Liver (tissue), 9 donors: ENCODE data around the gene ABCA1. TPM values are rescaled to one million over a fixed set of nuclear protein-coding genes. Genes with fewer than 3 reads are reported as not detected.

ENCODE experiments used
- DNase-seq: peaks from one replicate; pipeline ENCODE4 v3.0.0-alpha.2; 2017; ENCODE audit warnings: low spot score
- H3K27ac ChIP-seq, 2 donors: one replicate each; pipeline ENCODE4 v1.7.0; 2013; ENCODE audit warnings: inconsistent platforms in 2 of 2, low read length in 2 of 2, control low read depth in 1 of 2, low read depth in 1 of 2, mild to moderate bottlenecking in 1 of 2
- H3K27me3 ChIP-seq, 4 donors: one replicate each; pipeline versions ENCODE4 v1.6.1 to v1.7.0; 2013; ENCODE audit warnings: low read length in 3 of 4, inconsistent platforms in 1 of 4, mild to moderate bottlenecking in 1 of 4, moderate library complexity in 1 of 4; ENCODE audit not compliant: control insufficient read depth in 4 of 4, insufficient read depth in 4 of 4
- H3K36me3 ChIP-seq, 4 donors: one replicate each; pipeline versions ENCODE4 v1.6.1 to v1.7.0; 2013; ENCODE audit warnings: low read length in 3 of 4, mild to moderate bottlenecking in 3 of 4, low read depth in 1 of 4, moderate library complexity in 1 of 4; ENCODE audit not compliant: control insufficient read depth in 4 of 4, insufficient read depth in 3 of 4
- H3K4me1 ChIP-seq, 4 donors: one replicate each; pipeline versions ENCODE4 v1.6.1 to v1.7.0; 2013; ENCODE audit warnings: low read length in 3 of 4, mild to moderate bottlenecking in 3 of 4, moderate library complexity in 1 of 4; ENCODE audit not compliant: control insufficient read depth in 4 of 4, insufficient read depth in 4 of 4
- H3K4me3 ChIP-seq, 3 donors: one replicate each; pipeline versions ENCODE4 v1.6.1 to v1.7.0; 2013; ENCODE audit warnings: low read length in 3 of 3, control low read depth in 1 of 3, low read depth in 1 of 3, mild to moderate bottlenecking in 1 of 3
- H3K9ac ChIP-seq, 2 donors: one replicate each; pipeline ENCODE4 v1.7.0; 2013; ENCODE audit warnings: low read length in 2 of 2, mild to moderate bottlenecking in 2 of 2, moderate library complexity in 2 of 2, control low read depth in 1 of 2, low read depth in 1 of 2
- H3K9me3 ChIP-seq, 4 donors: one replicate each; pipeline versions ENCODE4 v1.6.1 to v1.7.0; 2013; ENCODE audit warnings: low read length in 3 of 4; ENCODE audit not compliant: control insufficient read depth in 4 of 4
- ATF3 ChIP-seq: IDR thresholded peaks from 2 replicates; pipeline ENCODE4 v1.6.1; 2016; ENCODE audit warnings: antibody characterized with exemption
- EGR1 ChIP-seq, 2 donors: IDR thresholded peaks; 2 replicates each; pipeline ENCODE4 v1.6.1; 2016 to 2018; ENCODE audit warnings: antibody characterized with exemption in 2 of 2, low read depth in 2 of 2
- FOXA2 ChIP-seq: IDR thresholded peaks from 2 replicates; pipeline ENCODE4 v1.6.1; 2016; ENCODE audit warnings: antibody characterized with exemption
- GABPA ChIP-seq, 2 donors: IDR thresholded peaks in 1 of 2; conservative IDR thresholded peaks in 1 of 2; 2 replicates each; pipeline ENCODE4 v1.6.1; 2016; ENCODE audit warnings: antibody characterized with exemption in 2 of 2, mild to moderate bottlenecking in 1 of 2, moderate library complexity in 1 of 2
- JUND ChIP-seq, 2 donors: IDR thresholded peaks; 2 replicates each; pipeline ENCODE4 v1.6.1; 2016; ENCODE audit warnings: antibody characterized with exemption in 2 of 2
- NR2F2 ChIP-seq: IDR thresholded peaks from 2 replicates; pipeline ENCODE4 v1.6.1; 2016; ENCODE audit warnings: antibody characterized with exemption
- RAD21 ChIP-seq, 2 donors: IDR thresholded peaks; 2 replicates each; pipeline ENCODE4 v1.6.1; 2016; ENCODE audit warnings: antibody characterized with exemption in 2 of 2, mild to moderate bottlenecking in 2 of 2
- REST ChIP-seq: IDR thresholded peaks from 2 replicates; pipeline ENCODE4 v1.6.1; 2016; ENCODE audit warnings: antibody characterized with exemption, mild to moderate bottlenecking
- RXRA ChIP-seq, 2 donors: IDR thresholded peaks; 2 replicates each; pipeline ENCODE4 v1.6.1; 2017 to 2018; ENCODE audit warnings: antibody characterized with exemption in 2 of 2, mild to moderate bottlenecking in 1 of 2
- SP1 ChIP-seq: IDR thresholded peaks from 2 replicates; pipeline ENCODE4 v1.6.1; 2018; ENCODE audit warnings: antibody characterized with exemption, mild to moderate bottlenecking
- YY1 ChIP-seq: IDR thresholded peaks from 2 replicates; pipeline ENCODE4 v1.6.1; 2016; ENCODE audit warnings: antibody characterized with exemption, mild to moderate bottlenecking
- ZBTB33 ChIP-seq: IDR thresholded peaks from 2 replicates; pipeline ENCODE4 v1.6.1; 2016; ENCODE audit warnings: antibody characterized with exemption
- WGBS: extraction: QIAGEN DNeasy Blood & Tissue Kit; methylation state at CpG from one replicate; pipeline ENCODE4 v1.1.7; 2013; 5-methylcytosine and 5-hydroxymethylcytosine counted together
- polyA plus RNA-seq, 2 donors: library from polyadenylated mRNA; stranded (reverse) in 1 of 2; unstranded in 1 of 2; fragments of 200-250 nt in 1 of 2; fragments of >200 nt in 1 of 2; fragmentation: Nextera tagmentation in 1 of 2; extraction: Ambion mirVana in 1 of 2; gene quantifications; one replicate each; pipeline versions ENCODE4 v1.2.1 to v1.2.3, GENCODE V29; 2013 to 2015
- total RNA-seq, 2 donors: library from RNA; depleted of rRNA; stranded (reverse); fragments of >200 nt; gene quantifications; one replicate each; pipeline ENCODE4 v1.2.3, GENCODE V29; 2014
- donor health status: healthy.
- donor health status: healthy.
- donor health status: healthy.
- donor health status: healthy.
- donor health status: healthy.

ABCA1 gene
- total and polyA plus RNA-seq, 4 donors = 15.4 to 223 (median 62.9) TPM

GRCh38 chr9:104779334-104779733 lies 148.6 kb downstream of the ABCA1 start:
- DNase-seq = no peak
- Histone ChIP-seq H3K9me3 (no peaks in the 10 kb centered on the region), H3K27me3 (no peaks in the 10 kb centered on the region), H3K9ac (no peak overlapping the region), H3K27ac (no peak overlapping the region), H3K4me3 (no peak overlapping the region), H3K36me3 (peaks cover 2 to 28% (median 25%) of the 10 kb centered on the region in 4 donors), H3K4me1 (peaks cover 0 to 3% (median under 1%) of the 10 kb centered on the region in 4 donors)
- TF ChIP-seq RAD21 (IDR thresholded peaks at IDR 0.05) (no peak), EGR1 (IDR thresholded peaks at IDR 0.05; ENCODE audit: low read depth in 2 of 2) (no peak), NR2F2 (no peak), ATF3 (no peak), RXRA (IDR thresholded peaks at IDR 0.05) (no peak), GABPA (IDR thresholded peaks at IDR 0.05 in 1 of 2, conservative IDR thresholded peaks at IDR 0.05 in 1 of 2) (no peak), JUND (IDR thresholded peaks at IDR 0.05) (no peak), YY1 (no peak), ZBTB33 (no peak), REST (no peak), FOXA2 (no peak), SP1 (no peak)
- 90% methylated on average over 1 of the region's 1 CpG for WGBS

- TF ChIP-seq REST (no peak), RXRA (IDR thresholded peaks at IDR 0.05) (no peak), ATF3 (no peak), GABPA (IDR thresholded peaks at IDR 0.05 in 1 of 2, conservative IDR thresholded peaks at IDR 0.05 in 1 of 2) (no peak), ZBTB33 (no peak), FOXA2 (no peak)
- H3K27me3 ChIP-seq = no peaks in the 10 kb centered on the region
- H3K4me1 ChIP-seq = peaks cover 0 to 3% (median under 1%) of the 10 kb centered on the region in 4 donors
- H3K36me3 ChIP-seq = peaks cover 2 to 23% (median 20%) of the 10 kb centered on the region in 4 donors
- DNase-seq = no peak
- H3K27ac ChIP-seq = no peak overlapping the region
- no peak overlapping the region for H3K4me3 ChIP-seq
- no peaks in the 10 kb centered on the region for H3K9me3 ChIP-seq
- H3K9ac ChIP-seq = no peak overlapping the region
- 86% methylated on average over 4 of the region's 4 CpGs for WGBS
These were observed 149.2 kb downstream of the ABCA1 start for GRCh38 chr9:104778802-104779201.
